Testis (tissue), 3 donors: ENCODE data around the gene TINCR. TPM values are rescaled to one million over a fixed set of nuclear protein-coding genes. Genes with fewer than 3 reads are reported as not detected.

Source experiments
- DNase-seq: peaks from one replicate; pipeline ENCODE4 v3.0.0-alpha.2; 2019
- H3K27ac ChIP-seq, 2 donors: fragments of 200-600 bp; sonication (generic); one replicate each; pipeline ENCODE4 v1.5.1; 2019
- H3K27me3 ChIP-seq: fragments of 200-600 bp; sonication (generic); one replicate; pipeline ENCODE4 v1.5.1; 2019
- H3K36me3 ChIP-seq: fragments of 200-600 bp; sonication (generic); one replicate; pipeline ENCODE4 v1.5.1; 2017; ENCODE audit warnings: low read depth; ENCODE audit errors: missing control alignments
- H3K4me1 ChIP-seq: fragments of 200-600 bp; sonication (generic); one replicate; pipeline ENCODE4 v1.5.1; 2019
- H3K4me3 ChIP-seq, 2 donors: fragments of 200-600 bp; sonication (generic); one replicate each; pipeline ENCODE4 v1.5.1; 2017 to 2019
- H3K9me3 ChIP-seq: fragments of 200-600 bp; sonication (generic); one replicate; pipeline ENCODE4 v1.5.1; 2017
- CTCF ChIP-seq, 3 experiments: fragments of 450-650 bp in 2 of 3; fragments of 200-600 bp in 1 of 3; sonication (generic) in 1 of 3; IDR thresholded peaks; one replicate each; pipeline ENCODE4 v1.5.1; 2016 to 2019; ENCODE audit warnings: antibody characterized with exemption in 3 of 3, mild to moderate bottlenecking in 2 of 3, moderate library complexity in 1 of 3
- POLR2A ChIP-seq: fragments of 450-650 bp; IDR thresholded peaks from one replicate; pipeline ENCODE4 v1.6.1; 2017; ENCODE audit warnings: antibody characterized with exemption, mild to moderate bottlenecking, moderate library complexity
- WGBS, 2 donors: methylation state at CpG; one replicate each; pipeline ENCODE4 v1.1.5; 2018; 5-methylcytosine and 5-hydroxymethylcytosine counted together
- intact Hi-C: fragments of 100-400 bp; cut with DNase I; formaldehyde crosslinking; loops from one replicate; pipeline ENCODE4 v1.15.1; 2023; ENCODE audit warnings: low total_unique reads
- polyA plus RNA-seq: library from polyadenylated mRNA; stranded (reverse); fragments of 350-450 nt; fragmentation: Illumina TruSeq; extraction: RNeasy Lipid Tissue Mini Kit (QIAGEN cat#74804); gene quantifications from one replicate; pipeline ENCODE4 v1.2.3, GENCODE V29; 2014; ENCODE audit warnings: low read depth, low replicate concordance; ENCODE audit not compliant: insufficient read depth
- total RNA-seq, 2 donors: library from RNA; depleted of rRNA; stranded (reverse); fragments of >200 nt; gene quantifications; one replicate each; pipeline ENCODE4 v1.2.3, GENCODE V29; 2016

Gene TINCR
- total and polyA plus RNA-seq, 3 donors from 2014 or later = 3.0 to 7.0 (median 5.6) TPM

- Histone ChIP-seq H3K9me3 (no peaks in the 10 kb centered on the region), H3K4me1 (no peaks in the 10 kb centered on the region), H3K27ac (no peak overlapping the region), H3K27me3 (no peaks in the 10 kb centered on the region), H3K36me3 (no peaks in the 10 kb centered on the region), H3K4me3 (no peak overlapping the region)
- DNase-seq = no peak
- intact Hi-C loops = no loop called here
- TF ChIP-seq POLR2A (no peak), CTCF (IDR thresholded peaks at IDR 0.05) (no peak)
- WGBS, 2 donors = 64 to 66% methylated on average over 5 of the region's 5 CpGs
Observed at GRCh38 chr19:5603626-5604025, 35.9 kb upstream of the TINCR start.

- H3K4me3 ChIP-seq = no peak overlapping the region
- H3K27me3 ChIP-seq = no peaks in the 10 kb centered on the region
- no peaks in the 10 kb centered on the region for H3K4me1 ChIP-seq
- H3K36me3 ChIP-seq = no peaks in the 10 kb centered on the region
- TF ChIP-seq POLR2A (no peak), CTCF (IDR thresholded peaks at IDR 0.05) (no peak)
- 82 to 85% methylated on average over 8 of the region's 8 CpGs for WGBS, 2 donors
- no peak overlapping the region for H3K27ac ChIP-seq
- intact Hi-C loops = no loop called here
- no peaks in the 10 kb centered on the region for H3K9me3 ChIP-seq
- DNase-seq = no peak
Observed at GRCh38 chr19:5600797-5601196, 33.0 kb upstream of the TINCR start.

GRCh38 chr19:5595745-5596144 is 28.0 kb upstream of the TINCR start:
- H3K4me3 ChIP-seq = no peak overlapping the region
- H3K9me3 ChIP-seq = no peaks in the 10 kb centered on the region
- H3K27me3 ChIP-seq = no peaks in the 10 kb centered on the region
- no peak overlapping the region for H3K27ac ChIP-seq
- TF ChIP-seq POLR2A = no peak
- TF ChIP-seq CTCF (IDR thresholded peaks at IDR 0.05) = no peak
- no peak for DNase-seq
- intact Hi-C loops = no loop called here
- H3K36me3 ChIP-seq = no peaks in the 10 kb centered on the region
- WGBS, 2 donors = 92 to 93% methylated on average over 9 of the region's 9 CpGs
- H3K4me1 ChIP-seq = no peaks in the 10 kb centered on the region

- no peaks in the 10 kb centered on the region for H3K4me1 ChIP-seq
- H3K9me3 ChIP-seq = no peaks in the 10 kb centered on the region
- DNase-seq = no peak
- no peaks in the 10 kb centered on the region for H3K36me3 ChIP-seq
- 89% methylated on average over 18 of the region's 18 CpGs for WGBS, 2 donors
- no peak overlapping the region for H3K27ac ChIP-seq
- no peaks in the 10 kb centered on the region for H3K27me3 ChIP-seq
- H3K4me3 ChIP-seq = no peak overlapping the region
- no peak for TF ChIP-seq POLR2A
- TF ChIP-seq CTCF (IDR thresholded peaks at IDR 0.05) = no peak
- intact Hi-C loops = no loop called here
Observed at GRCh38 chr19:5595129-5595528, 27.4 kb upstream of the TINCR start.

- 59 to 76% methylated on average over 7 of the region's 7 CpGs for WGBS, 2 donors
- Histone ChIP-seq H3K9me3 (no peaks in the 10 kb centered on the region), H3K36me3 (no peaks in the 10 kb centered on the region), H3K4me1 (no peaks in the 10 kb centered on the region), H3K4me3 (no peak overlapping the region), H3K27me3 (no peaks in the 10 kb centered on the region), H3K27ac (no peak overlapping the region)
- intact Hi-C loops = no loop called here
- TF ChIP-seq CTCF (IDR thresholded peaks at IDR 0.05) = no peak
- no peak for TF ChIP-seq POLR2A
- DNase-seq = no peak
Observed at GRCh38 chr19:5594521-5594950, 26.8 kb upstream of the TINCR start.
